Esophagus muscularis mucosa (tissue), 4 donors: ENCODE results near the gene SPATA46.

Experiments
- EP300 ChIP-seq: sonication (generic); formaldehyde crosslinking; IDR thresholded peaks from one replicate; pipeline ENCODE4 v1.6.1; 2017; ENCODE audit warnings: antibody characterized with exemption
- POLR2AphosphoS5 ChIP-seq, 2 donors: sonication (generic); formaldehyde crosslinking; IDR thresholded peaks; one replicate each; pipeline ENCODE4 v1.6.1; 2017; ENCODE audit warnings: antibody characterized with exemption in 2 of 2
- TF ChIP-seq, protein P1 (sequence below), 3 experiments: fragments of 200-600 bp in 2 of 3; fragments of 450-650 bp in 1 of 3; sonication (generic) in 2 of 3; IDR thresholded peaks; one replicate each; pipeline ENCODE4 v1.5.1; 2017 to 2019; ENCODE audit warnings: antibody characterized with exemption in 3 of 3, mild to moderate bottlenecking in 2 of 3, moderate library complexity in 1 of 3

- TF ChIP-seq, protein P1, sequence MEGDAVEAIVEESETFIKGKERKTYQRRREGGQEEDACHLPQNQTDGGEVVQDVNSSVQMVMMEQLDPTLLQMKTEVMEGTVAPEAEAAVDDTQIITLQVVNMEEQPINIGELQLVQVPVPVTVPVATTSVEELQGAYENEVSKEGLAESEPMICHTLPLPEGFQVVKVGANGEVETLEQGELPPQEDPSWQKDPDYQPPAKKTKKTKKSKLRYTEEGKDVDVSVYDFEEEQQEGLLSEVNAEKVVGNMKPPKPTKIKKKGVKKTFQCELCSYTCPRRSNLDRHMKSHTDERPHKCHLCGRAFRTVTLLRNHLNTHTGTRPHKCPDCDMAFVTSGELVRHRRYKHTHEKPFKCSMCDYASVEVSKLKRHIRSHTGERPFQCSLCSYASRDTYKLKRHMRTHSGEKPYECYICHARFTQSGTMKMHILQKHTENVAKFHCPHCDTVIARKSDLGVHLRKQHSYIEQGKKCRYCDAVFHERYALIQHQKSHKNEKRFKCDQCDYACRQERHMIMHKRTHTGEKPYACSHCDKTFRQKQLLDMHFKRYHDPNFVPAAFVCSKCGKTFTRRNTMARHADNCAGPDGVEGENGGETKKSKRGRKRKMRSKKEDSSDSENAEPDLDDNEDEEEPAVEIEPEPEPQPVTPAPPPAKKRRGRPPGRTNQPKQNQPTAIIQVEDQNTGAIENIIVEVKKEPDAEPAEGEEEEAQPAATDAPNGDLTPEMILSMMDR (IDR thresholded peaks at IDR 0.05), result no peak
- no peak for TF ChIP-seq EP300
- no peak for TF ChIP-seq POLR2AphosphoS5 (IDR thresholded peaks at IDR 0.05)
These were observed 30.2 kb upstream of the SPATA46 start for GRCh38 chr1:162406811-162407210.
